Lung (tissue), 12 donors: Measurements from ENCODE around the gene MAP1LC3B2. TPM values are rescaled to one million over a fixed set of nuclear protein-coding genes. Genes with fewer than 3 reads are reported as not detected.
"Not testable (repeated sequence)": the region's sequence is repeated elsewhere in the genome, so short reads cannot be mapped to it uniquely, and the experiment has no call there.

Source experiments
- ATAC-seq: fragments of 200-7000 bp; cut with Tn5 transposase; one replicate; pipeline ENCODE4 v1.9.1; 2020; ENCODE audit warnings: moderate number of reproducible peaks; ENCODE audit not compliant: insufficient read depth, low FRiP score
- DNase-seq, 3 donors: peaks; one replicate each; pipeline ENCODE4 v3.0.0-alpha.2; 2013 to 2017
- H3K27ac ChIP-seq, 2 donors: one replicate each; pipeline ENCODE4 v1.5.1; 2013; ENCODE audit warnings: mild to moderate bottlenecking in 2 of 2, moderate library complexity in 2 of 2, control low read depth in 1 of 2, inconsistent platforms in 1 of 2, low read depth in 1 of 2, low read length in 1 of 2
- H3K27me3 ChIP-seq, 3 donors: one replicate each; pipeline ENCODE4 v1.5.1; 2013; ENCODE audit warnings: low read length in 2 of 3; ENCODE audit not compliant: control insufficient read depth in 3 of 3, insufficient read depth in 3 of 3
- H3K36me3 ChIP-seq, 4 donors: one replicate each; pipeline ENCODE4 v1.5.1; 2013; ENCODE audit warnings: low read length in 4 of 4, mild to moderate bottlenecking in 1 of 4, moderate library complexity in 1 of 4; ENCODE audit not compliant: control insufficient read depth in 4 of 4, insufficient read depth in 4 of 4
- H3K4me1 ChIP-seq, 5 donors: one replicate each; pipeline ENCODE4 v1.5.1; 2013; ENCODE audit warnings: low read length in 5 of 5, mild to moderate bottlenecking in 2 of 5, moderate library complexity in 1 of 5; ENCODE audit not compliant: control insufficient read depth in 5 of 5, insufficient read depth in 5 of 5
- H3K4me3 ChIP-seq: one replicate; pipeline ENCODE4 v1.5.1; 2013; ENCODE audit warnings: mild to moderate bottlenecking, control low read depth, moderate library complexity
- H3K9ac ChIP-seq, 2 donors: one replicate each; pipeline ENCODE4 v1.5.1; 2013; ENCODE audit warnings: low read length in 2 of 2, control low read depth in 1 of 2; ENCODE audit not compliant: insufficient read depth in 1 of 2
- H3K9me3 ChIP-seq, 4 donors: one replicate each; pipeline ENCODE4 v1.5.1; 2013; ENCODE audit warnings: low read length in 3 of 4, mild to moderate bottlenecking in 1 of 4, moderate library complexity in 1 of 4; ENCODE audit not compliant: control insufficient read depth in 4 of 4, insufficient read depth in 3 of 4
- WGBS, 2 donors: extraction: QIAGEN DNeasy Blood & Tissue Kit; methylation state at CpG; one replicate each; pipeline ENCODE4 v1.1.7; 2013; 5-methylcytosine and 5-hydroxymethylcytosine counted together
- polyA plus RNA-seq, 2 donors: library from polyadenylated mRNA; stranded (reverse); fragments of 200-250 nt; gene quantifications; one replicate each; pipeline ENCODE4 v1.2.1, GENCODE V29; 2013
- total RNA-seq, 2 donors: library from RNA; depleted of rRNA in 1 of 2; stranded (reverse); fragments of >200 nt in 1 of 2; gene quantifications; one replicate each; pipeline ENCODE4 v1.2.1, GENCODE V29; 2014 to 2021
- TF ChIP-seq, protein P1 (sequence below): IDR thresholded peaks from 2 replicates; pipeline ENCODE4 v1.5.1; 2012; ENCODE audit warnings: mild to moderate bottlenecking; ENCODE audit errors: control extremely low read depth, extremely low read depth
- donor health status: control.
- donor health status: control.
- donor health status: Bipolar disorder and iron deficiency.
- donor health status: healthy.
- donor health status: DM: yes; HTN: yes; CAD: no.

MAP1LC3B2 gene
- total and polyA plus RNA-seq, 4 donors, result 1.1 to 2.2 (median 2.0) TPM; not detected in 1

- H3K27ac ChIP-seq, result no peak overlapping the region
- H3K4me1 ChIP-seq, result peaks cover 0 to 8% (median 4%) of the 10 kb centered on the region in 5 donors
- no peaks in the 10 kb centered on the region for H3K27me3 ChIP-seq
- 100% methylated on average over 1 of the region's 1 CpG for WGBS, 2 donors
- DNase-seq (no peak), ATAC-seq (no peak)
- H3K9ac ChIP-seq, result no peak overlapping the region
- peaks cover 0 to 8% (median 0%) of the 10 kb centered on the region in 4 donors for H3K9me3 ChIP-seq
- H3K36me3 ChIP-seq, result no peaks in the 10 kb centered on the region
- H3K4me3 ChIP-seq, result no peak overlapping the region
- TF ChIP-seq, protein P1, sequence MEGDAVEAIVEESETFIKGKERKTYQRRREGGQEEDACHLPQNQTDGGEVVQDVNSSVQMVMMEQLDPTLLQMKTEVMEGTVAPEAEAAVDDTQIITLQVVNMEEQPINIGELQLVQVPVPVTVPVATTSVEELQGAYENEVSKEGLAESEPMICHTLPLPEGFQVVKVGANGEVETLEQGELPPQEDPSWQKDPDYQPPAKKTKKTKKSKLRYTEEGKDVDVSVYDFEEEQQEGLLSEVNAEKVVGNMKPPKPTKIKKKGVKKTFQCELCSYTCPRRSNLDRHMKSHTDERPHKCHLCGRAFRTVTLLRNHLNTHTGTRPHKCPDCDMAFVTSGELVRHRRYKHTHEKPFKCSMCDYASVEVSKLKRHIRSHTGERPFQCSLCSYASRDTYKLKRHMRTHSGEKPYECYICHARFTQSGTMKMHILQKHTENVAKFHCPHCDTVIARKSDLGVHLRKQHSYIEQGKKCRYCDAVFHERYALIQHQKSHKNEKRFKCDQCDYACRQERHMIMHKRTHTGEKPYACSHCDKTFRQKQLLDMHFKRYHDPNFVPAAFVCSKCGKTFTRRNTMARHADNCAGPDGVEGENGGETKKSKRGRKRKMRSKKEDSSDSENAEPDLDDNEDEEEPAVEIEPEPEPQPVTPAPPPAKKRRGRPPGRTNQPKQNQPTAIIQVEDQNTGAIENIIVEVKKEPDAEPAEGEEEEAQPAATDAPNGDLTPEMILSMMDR, result no peak
Observed at GRCh38 chr12:116563262-116563661, 4.1 kb downstream of the MAP1LC3B2 start.

DNA sequence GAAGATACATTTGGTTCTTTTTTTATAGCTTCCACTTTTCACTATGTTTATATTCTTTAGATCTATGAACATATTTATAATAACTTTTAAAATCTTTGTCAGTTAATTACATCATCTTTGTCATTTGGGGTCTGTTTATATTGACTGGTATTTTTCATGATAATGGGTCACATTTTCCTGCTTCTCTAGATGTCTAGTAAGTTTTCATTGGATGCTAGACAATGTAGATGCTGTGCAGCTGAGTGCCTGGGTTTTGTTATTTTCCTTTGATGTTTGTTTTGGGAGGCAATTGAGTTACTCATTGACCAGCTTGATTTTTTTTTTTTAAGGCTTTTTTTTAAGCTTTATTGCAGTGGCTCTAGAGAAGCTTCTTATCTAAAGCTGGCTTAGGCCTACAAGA, 4.9 kb downstream of the MAP1LC3B2 start:
- Histone ChIP-seq H3K27me3 (no peaks in the 10 kb centered on the region), H3K9me3 (peaks cover 0 to 8% (median 0%) of the 10 kb centered on the region in 4 donors), H3K9ac (no peak overlapping the region), H3K4me1 (peaks cover 0 to 8% (median 4%) of the 10 kb centered on the region in 5 donors), H3K4me3 (no peak overlapping the region), H3K27ac (no peak overlapping the region), H3K36me3 (no peaks in the 10 kb centered on the region)
- DNase-seq, result no peak
- TF ChIP-seq, protein P1, result no peak
- ATAC-seq, result no peak

- not testable (repeated sequence) for H3K36me3 ChIP-seq, H3K27me3 ChIP-seq, DNase-seq, H3K4me1 ChIP-seq, H3K9me3 ChIP-seq, H3K4me3 ChIP-seq, H3K27ac ChIP-seq, H3K9ac ChIP-seq, ATAC-seq
- 89 to 93% methylated on average over 7 of the region's 7 CpGs for WGBS, 2 donors
Observed at GRCh38 chr12:116565221-116565620, 6.0 kb downstream of the MAP1LC3B2 start.

- no peaks in the 10 kb centered on the region for H3K36me3 ChIP-seq
- no peaks in the 10 kb centered on the region for H3K4me1 ChIP-seq
- ATAC-seq (no peak), DNase-seq (no peak)
- H3K27ac ChIP-seq, result no peak overlapping the region
- no peak overlapping the region for H3K4me3 ChIP-seq
- no peak overlapping the region for H3K9ac ChIP-seq
- no peaks in the 10 kb centered on the region for H3K27me3 ChIP-seq
- peaks cover 0 to 8% (median 0%) of the 10 kb centered on the region in 4 donors for H3K9me3 ChIP-seq
- TF ChIP-seq, protein P1, result no peak
- WGBS, 2 donors, result 89 to 91% methylated on average over 2 of the region's 2 CpGs
Observed at GRCh38 chr12:116565963-116566362, 6.8 kb downstream of the MAP1LC3B2 start.
